ENCODE data around the gene KCNN2. TPM values are rescaled to one million over a fixed set of nuclear protein-coding genes. Genes with fewer than 3 reads are reported as not detected.

Gene KCNN2
- total RNA-seq, 1 experiment from 2014 or later: 0.46 TPM

DNA sequence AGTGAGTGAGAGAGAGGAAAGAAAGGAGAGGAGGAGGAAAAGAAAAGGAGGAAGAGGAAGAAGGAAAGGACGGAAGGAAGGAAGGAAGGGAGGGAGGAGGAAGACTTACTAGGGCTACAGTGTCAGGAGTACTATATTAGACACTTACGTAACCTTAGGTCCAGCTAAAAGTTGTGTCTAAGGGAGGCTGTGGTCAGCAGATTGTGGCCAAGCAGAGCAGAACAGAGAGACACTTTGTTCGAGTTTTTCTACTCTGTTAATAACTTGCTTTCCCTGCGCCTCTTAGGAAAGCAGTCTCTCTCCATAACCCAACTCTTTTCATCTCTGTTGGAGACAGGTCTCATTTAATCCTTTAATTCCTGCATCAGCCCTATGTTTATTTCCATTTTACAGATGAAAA is 138.9 kb downstream of the KCNN2 start:
- DNase-seq (ENCODE audit: low read depth): no peak

DNA sequence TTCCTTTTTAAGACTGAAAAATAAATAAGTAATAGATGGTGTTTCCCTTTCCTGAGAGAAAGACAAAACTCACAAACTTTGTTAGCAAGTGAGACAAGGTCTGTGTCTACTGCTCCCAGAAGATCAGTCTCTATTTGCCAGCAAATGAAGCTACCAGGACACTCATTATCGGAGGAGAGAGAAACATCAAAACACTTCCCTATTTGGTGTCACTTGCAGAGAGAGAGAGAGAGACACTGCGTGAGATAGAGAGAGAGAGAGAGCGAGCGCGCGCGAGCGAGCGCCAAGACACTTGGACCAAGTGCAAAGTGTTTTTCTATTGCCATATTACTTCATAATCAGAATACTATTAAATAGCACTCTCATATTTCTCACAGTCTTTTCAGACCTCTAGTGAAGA is 142.7 kb downstream of the KCNN2 start:
- DNase-seq (ENCODE audit: low read depth): no peak

DNA sequence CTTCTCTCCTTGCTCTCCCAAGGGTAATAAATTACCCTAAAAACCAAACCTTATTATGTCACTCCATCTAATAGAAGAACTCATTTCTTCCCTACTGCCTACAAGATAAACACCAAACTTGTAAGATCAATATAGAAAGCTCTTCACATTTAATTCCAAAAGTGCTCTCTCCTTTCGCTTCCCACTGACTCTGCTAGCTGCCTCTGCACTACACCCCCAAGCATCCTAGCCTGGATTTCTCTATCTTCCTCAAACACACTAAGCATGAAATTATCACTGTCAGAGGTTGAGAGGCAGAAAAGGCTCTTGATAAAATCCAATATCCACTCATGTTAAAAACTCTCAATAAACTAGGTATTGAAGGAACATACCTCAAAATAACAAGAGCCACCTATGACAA is 162.4 kb downstream of the KCNN2 start:
- DNase-seq (ENCODE audit: low read depth): no peak

DNA sequence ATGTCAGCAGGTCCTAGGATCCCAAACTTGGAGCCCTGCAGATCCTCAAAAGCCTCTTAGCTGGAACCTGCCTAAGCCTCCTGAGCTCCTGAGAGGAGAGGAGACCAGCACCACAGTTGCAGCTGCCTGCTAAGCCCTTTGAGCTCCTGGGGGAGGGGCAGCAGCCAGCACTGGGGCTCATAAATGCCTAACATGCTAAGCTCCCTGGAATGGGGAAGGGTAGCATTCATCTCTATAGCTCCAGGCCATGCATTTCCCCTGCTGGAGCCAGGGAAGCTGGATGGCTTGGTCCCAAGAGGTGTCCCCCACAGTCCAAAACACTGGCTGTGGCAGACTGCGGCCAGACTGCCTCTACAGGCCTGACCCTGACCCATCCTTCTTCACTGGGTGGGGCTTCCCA is 182.7 kb downstream of the KCNN2 start:
- no peak for DNase-seq (ENCODE audit: low read depth)
